Fibroblast of the aortic adventitia (primary cell): ENCODE results near the gene RGS6. TPM values are rescaled to one million over a fixed set of nuclear protein-coding genes. Genes with fewer than 3 reads are reported as not detected.

Source experiments
- DNase-seq: peaks from one replicate; pipeline ENCODE4 v3.0.0-alpha.2; 2010; ENCODE audit warnings: low read depth
- H3K4me3 ChIP-seq: 2 replicates; pipeline ENCODE4 v1.5.1; 2011; ENCODE audit warnings: low read depth, mild to moderate bottlenecking, control low read depth, low read length, moderate library complexity
- total RNA-seq: library from RNA; depleted of rRNA; stranded (reverse); fragments of >200 nt; gene quantifications from 2 replicates; pipeline ENCODE4 v1.2.3, GENCODE V29; 2012; ENCODE audit warnings: low replicate concordance
- TF ChIP-seq, protein P1 (sequence below): IDR thresholded peaks from 2 replicates; pipeline ENCODE4 v1.5.1; 2011; ENCODE audit warnings: mild to moderate bottlenecking, low read length, control low read depth, inconsistent platforms; ENCODE audit not compliant: insufficient read depth

RGS6 gene
- total RNA-seq, 1 donor: not detected

GRCh38 chr14:72063761-72064282 is 131.6 kb downstream of the RGS6 start:
- no peak overlapping the region for H3K4me3 ChIP-seq
- TF ChIP-seq, protein P1, sequence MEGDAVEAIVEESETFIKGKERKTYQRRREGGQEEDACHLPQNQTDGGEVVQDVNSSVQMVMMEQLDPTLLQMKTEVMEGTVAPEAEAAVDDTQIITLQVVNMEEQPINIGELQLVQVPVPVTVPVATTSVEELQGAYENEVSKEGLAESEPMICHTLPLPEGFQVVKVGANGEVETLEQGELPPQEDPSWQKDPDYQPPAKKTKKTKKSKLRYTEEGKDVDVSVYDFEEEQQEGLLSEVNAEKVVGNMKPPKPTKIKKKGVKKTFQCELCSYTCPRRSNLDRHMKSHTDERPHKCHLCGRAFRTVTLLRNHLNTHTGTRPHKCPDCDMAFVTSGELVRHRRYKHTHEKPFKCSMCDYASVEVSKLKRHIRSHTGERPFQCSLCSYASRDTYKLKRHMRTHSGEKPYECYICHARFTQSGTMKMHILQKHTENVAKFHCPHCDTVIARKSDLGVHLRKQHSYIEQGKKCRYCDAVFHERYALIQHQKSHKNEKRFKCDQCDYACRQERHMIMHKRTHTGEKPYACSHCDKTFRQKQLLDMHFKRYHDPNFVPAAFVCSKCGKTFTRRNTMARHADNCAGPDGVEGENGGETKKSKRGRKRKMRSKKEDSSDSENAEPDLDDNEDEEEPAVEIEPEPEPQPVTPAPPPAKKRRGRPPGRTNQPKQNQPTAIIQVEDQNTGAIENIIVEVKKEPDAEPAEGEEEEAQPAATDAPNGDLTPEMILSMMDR: no peak
- DNase-seq: no peak

GRCh38 chr14:72064501-72064900 is 132.3 kb downstream of the RGS6 start:
- DNase-seq: no peak
- no peak overlapping the region for H3K4me3 ChIP-seq
- TF ChIP-seq, protein P1: no peak

GRCh38 chr14:72070458-72070857 is 138.2 kb downstream of the RGS6 start:
- TF ChIP-seq, protein P1: no peak
- no peak overlapping the region for H3K4me3 ChIP-seq
- no peak for DNase-seq

GRCh38 chr14:72075649-72076334 is 143.6 kb downstream of the RGS6 start:
- DNase-seq: no peak
- H3K4me3 ChIP-seq: no peak overlapping the region
- TF ChIP-seq, protein P1: no peak

- H3K4me3 ChIP-seq: no peak overlapping the region
- TF ChIP-seq, protein P1: no peak
- no peak for DNase-seq
Measured at GRCh38 chr14:72081137-72081536, 148.9 kb downstream of the RGS6 start.

DNA sequence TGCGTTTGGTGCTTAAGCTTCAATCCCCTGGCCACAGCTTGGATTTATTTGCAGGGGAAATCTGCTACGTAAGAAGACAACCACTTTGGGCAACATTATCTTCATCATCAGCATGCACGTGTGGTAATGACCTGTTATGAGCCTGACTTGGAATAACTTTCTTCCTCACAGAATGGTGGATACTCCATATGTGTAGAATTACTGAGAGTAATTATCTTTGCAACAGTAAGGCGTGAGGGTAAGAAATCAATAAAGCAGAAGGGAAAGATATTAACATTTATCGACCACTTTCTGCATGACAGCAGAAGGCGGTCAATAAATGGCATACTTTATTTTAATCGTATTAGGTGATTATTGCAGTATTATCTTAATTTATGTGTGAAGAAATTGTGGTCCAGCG is 152.7 kb downstream of the RGS6 start:
- TF ChIP-seq, protein P1: no peak
- DNase-seq: no peak
- H3K4me3 ChIP-seq: no peak overlapping the region

- no peak overlapping the region for H3K4me3 ChIP-seq
- DNase-seq: no peak
- TF ChIP-seq, protein P1: no peak
Measured at GRCh38 chr14:72089625-72090024, 157.4 kb downstream of the RGS6 start.
